B cell (primary cell): ENCODE measurements around the gene PLCB4.

ENCODE experiments used
- EZH2 ChIP-seq: IDR thresholded peaks from 2 replicates; pipeline ENCODE4 v1.6.1; 2012; ENCODE audit warnings: borderline replicate concordance, low read depth, mild to moderate bottlenecking, moderate library complexity, low read length; ENCODE audit not compliant: insufficient read depth, poor library complexity, severe bottlenecking
- TF ChIP-seq, protein P1 (sequence below): fragments of 200-600 bp; IDR thresholded peaks from one replicate; pipeline ENCODE4 v1.8.0; 2022; ENCODE audit warnings: antibody characterized with exemption, mild to moderate bottlenecking

DNA sequence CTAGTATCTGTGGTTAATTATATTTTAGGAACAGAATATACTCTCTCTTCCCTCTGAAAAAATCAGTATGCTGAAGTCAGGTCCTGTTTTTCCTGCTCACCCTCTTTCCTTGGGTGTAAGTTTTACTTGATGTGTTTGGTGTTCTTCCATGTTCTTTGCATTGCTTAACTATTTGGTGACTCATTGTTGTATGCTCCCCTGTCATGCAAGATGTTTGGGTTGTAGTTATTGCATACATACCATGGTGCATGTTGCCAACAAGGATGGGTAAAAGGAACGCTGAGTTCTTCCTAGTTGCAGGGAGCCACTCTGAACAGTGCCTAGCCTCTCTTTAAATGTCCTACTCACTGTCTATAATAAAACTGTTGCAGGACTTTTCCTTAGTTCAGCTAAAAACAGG, 237.6 kb downstream of the PLCB4 start:
- TF ChIP-seq, protein P1, sequence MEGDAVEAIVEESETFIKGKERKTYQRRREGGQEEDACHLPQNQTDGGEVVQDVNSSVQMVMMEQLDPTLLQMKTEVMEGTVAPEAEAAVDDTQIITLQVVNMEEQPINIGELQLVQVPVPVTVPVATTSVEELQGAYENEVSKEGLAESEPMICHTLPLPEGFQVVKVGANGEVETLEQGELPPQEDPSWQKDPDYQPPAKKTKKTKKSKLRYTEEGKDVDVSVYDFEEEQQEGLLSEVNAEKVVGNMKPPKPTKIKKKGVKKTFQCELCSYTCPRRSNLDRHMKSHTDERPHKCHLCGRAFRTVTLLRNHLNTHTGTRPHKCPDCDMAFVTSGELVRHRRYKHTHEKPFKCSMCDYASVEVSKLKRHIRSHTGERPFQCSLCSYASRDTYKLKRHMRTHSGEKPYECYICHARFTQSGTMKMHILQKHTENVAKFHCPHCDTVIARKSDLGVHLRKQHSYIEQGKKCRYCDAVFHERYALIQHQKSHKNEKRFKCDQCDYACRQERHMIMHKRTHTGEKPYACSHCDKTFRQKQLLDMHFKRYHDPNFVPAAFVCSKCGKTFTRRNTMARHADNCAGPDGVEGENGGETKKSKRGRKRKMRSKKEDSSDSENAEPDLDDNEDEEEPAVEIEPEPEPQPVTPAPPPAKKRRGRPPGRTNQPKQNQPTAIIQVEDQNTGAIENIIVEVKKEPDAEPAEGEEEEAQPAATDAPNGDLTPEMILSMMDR = no peak
- no peak for TF ChIP-seq EZH2
